K562 (cell line): ENCODE data around the gene ZDHHC16.

ENCODE experiments used
- BMI1 ChIP-seq: fragments of 150-350 bp; IDR thresholded peaks from 2 replicates; pipeline ENCODE4 v1.6.1; 2014; ENCODE audit warnings: low read length
- CTCF ChIP-seq, 3 experiments: IDR thresholded peaks in 2 of 3; conservative IDR thresholded peaks in 1 of 3; 2 replicates each; pipeline ENCODE4 v1.5.1; 2011 to 2012; ENCODE audit warnings: low read length in 3 of 3, mild to moderate bottlenecking in 3 of 3, control low read depth in 2 of 3, improper control_type of control experiment in 1 of 3, inconsistent platforms in 1 of 3, low read depth in 1 of 3, mixed read lengths in 1 of 3, moderate library complexity in 1 of 3; ENCODE audit not compliant: insufficient read depth in 2 of 3
- EZH2 ChIP-seq: IDR thresholded peaks from 2 replicates; pipeline ENCODE4 v1.6.1; 2012; ENCODE audit warnings: low read depth, mild to moderate bottlenecking, inconsistent platforms, low read length, borderline replicate concordance
- FOXP4 ChIP-seq: sonication (generic); formaldehyde crosslinking; IDR thresholded peaks from 2 replicates; pipeline ENCODE4 v1.8.0; 2022; ENCODE audit warnings: mild to moderate bottlenecking, missing genetic modification reagents, borderline replicate concordance
- GABPB1 ChIP-seq: sonication (generic); formaldehyde crosslinking; IDR thresholded peaks from 2 replicates; pipeline ENCODE4 v1.8.0; 2022; ENCODE audit warnings: mild to moderate bottlenecking, missing genetic modification reagents
- HOMEZ ChIP-seq: fragments of 250-450 bp; sonication (Bioruptor Pico); IDR thresholded peaks from 2 replicates; pipeline ENCODE4 v1.4.0; 2020; ENCODE audit warnings: mild to moderate bottlenecking, moderate library complexity
- KAT8 ChIP-seq: fragments of 450-650 bp; IDR thresholded peaks from 2 replicates; pipeline ENCODE4 v1.6.1; 2016; ENCODE audit warnings: low read depth, mild to moderate bottlenecking
- MYNN ChIP-seq, 2 experiments: sonication (generic); formaldehyde crosslinking in 1 of 2; IDR thresholded peaks; 2 replicates each; pipeline versions ENCODE4 v1.5.0 to v1.6.1; 2016 to 2020; ENCODE audit warnings: antibody characterized with exemption in 1 of 2, missing genetic modification reagents in 1 of 2
- SREBF2 ChIP-seq: sonication (generic); formaldehyde crosslinking; IDR thresholded peaks from 2 replicates; pipeline ENCODE4 v1.4.0; 2020; ENCODE audit warnings: mild to moderate bottlenecking, missing genetic modification reagents
- ZBTB1 ChIP-seq: sonication (generic); formaldehyde crosslinking; IDR thresholded peaks from 2 replicates; pipeline ENCODE4 v1.8.1; 2023; ENCODE audit warnings: missing genetic modification reagents, low read depth, mild to moderate bottlenecking, borderline replicate concordance
- ZFP1 ChIP-seq: fragments of 450-650 bp; formaldehyde crosslinking; IDR thresholded peaks from 2 replicates; pipeline ENCODE4 v1.4.0; 2020; ENCODE audit warnings: mild to moderate bottlenecking, mixed read lengths
- ZNF780A ChIP-seq: fragments of 250-450 bp; sonication (Bioruptor Pico); IDR thresholded peaks from 2 replicates; pipeline ENCODE4 v1.5.0; 2021; ENCODE audit warnings: mild to moderate bottlenecking
- TF ChIP-seq, protein P1 (sequence below): sonication (generic); formaldehyde crosslinking; IDR thresholded peaks from 2 replicates; pipeline ENCODE4 v1.5.0; 2020; ENCODE audit warnings: missing genetic modification reagents
- TF ChIP-seq, protein P2 (sequence below), 2 experiments: fragments of 250-450 bp in 1 of 2; fragments of 450-650 bp in 1 of 2; sonication (Bioruptor Pico) in 1 of 2; IDR thresholded peaks; 2 replicates each; pipeline versions ENCODE4 v1.6.1 to v1.8.0; 2016 to 2021; ENCODE audit warnings: mild to moderate bottlenecking in 2 of 2, moderate library complexity in 2 of 2, missing compliant biosample characterization in 1 of 2, missing genetic modification characterization in 1 of 2

DNA sequence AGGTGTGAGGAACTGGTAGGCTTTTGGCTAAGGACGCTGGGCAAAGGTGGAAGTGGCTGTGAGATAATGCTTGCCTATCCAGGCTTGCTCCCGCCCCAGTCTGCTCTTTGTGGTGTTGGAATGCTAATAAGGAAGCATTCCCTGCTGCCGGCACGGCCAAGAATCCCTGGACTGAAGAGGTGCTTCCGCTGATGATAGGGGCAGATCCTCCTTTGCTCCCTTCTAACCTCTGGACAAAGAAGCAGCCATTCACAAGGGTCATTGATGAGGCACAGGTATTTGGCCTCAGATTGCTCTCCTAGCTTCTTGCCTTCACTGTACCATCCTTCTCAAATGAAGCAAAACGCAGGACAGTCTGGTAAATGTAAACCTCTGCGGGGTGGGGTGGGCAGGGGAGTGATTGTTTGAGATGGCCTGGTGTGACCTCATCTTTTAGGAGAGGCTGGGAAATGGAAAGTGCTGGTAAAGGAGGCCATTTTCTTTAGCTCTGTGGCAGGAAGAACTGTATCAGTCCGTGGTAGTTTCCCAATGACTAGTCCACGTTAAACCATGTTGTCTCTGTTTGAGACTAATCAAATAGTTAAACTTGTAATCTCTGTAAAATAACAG lies 18.3 kb upstream of the ZDHHC16 start:
- TF ChIP-seq HOMEZ (no peak), KAT8 (no peak), CTCF (IDR thresholded peaks at IDR 0.05 in 2 of 3, conservative IDR thresholded peaks at IDR 0.05 in 1 of 3; ENCODE audit: insufficient read depth in 2 of 3, low read depth in 1 of 3, low read length in 3 of 3) (no peak), SREBF2 (no peak), ZBTB1 (CRISPR knock-in tag) (no peak), FOXP4 (CRISPR knock-in tag) (no peak), GABPB1 (no peak), ZNF780A (CRISPR knock-in tag) (no peak), BMI1 (no peak), EZH2 (no peak), MYNN (IDR thresholded peaks at IDR 0.05) (no peak), MYNN (CRISPR knock-in tag; IDR thresholded peaks at IDR 0.05) (no peak), ZFP1 (CRISPR knock-in tag) (no peak)
- TF ChIP-seq, protein P1, sequence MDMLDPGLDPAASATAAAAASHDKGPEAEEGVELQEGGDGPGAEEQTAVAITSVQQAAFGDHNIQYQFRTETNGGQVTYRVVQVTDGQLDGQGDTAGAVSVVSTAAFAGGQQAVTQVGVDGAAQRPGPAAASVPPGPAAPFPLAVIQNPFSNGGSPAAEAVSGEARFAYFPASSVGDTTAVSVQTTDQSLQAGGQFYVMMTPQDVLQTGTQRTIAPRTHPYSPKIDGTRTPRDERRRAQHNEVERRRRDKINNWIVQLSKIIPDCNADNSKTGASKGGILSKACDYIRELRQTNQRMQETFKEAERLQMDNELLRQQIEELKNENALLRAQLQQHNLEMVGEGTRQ = no peak
- TF ChIP-seq, protein P2, sequence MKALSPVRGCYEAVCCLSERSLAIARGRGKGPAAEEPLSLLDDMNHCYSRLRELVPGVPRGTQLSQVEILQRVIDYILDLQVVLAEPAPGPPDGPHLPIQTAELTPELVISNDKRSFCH (CRISPR knock-in tag; IDR thresholded peaks at IDR 0.05) = no peak
- TF ChIP-seq, protein P2 (tag; IDR thresholded peaks at IDR 0.05) = no peak
